Renal cortical epithelial cell (primary cell): ENCODE results near the gene SPACA7. TPM values are rescaled to one million over a fixed set of nuclear protein-coding genes. Genes with fewer than 3 reads are reported as not detected.
A peak's percentile ranks its signal among the peaks of the same experiment; 100 is the strongest.

Experiments used
- DNase-seq: peaks from one replicate; pipeline ENCODE4 v3.0.0-alpha.2; 2011; ENCODE audit warnings: low read depth
- total RNA-seq: library from RNA; depleted of rRNA; stranded (reverse); fragments of >200 nt; gene quantifications from 2 replicates; pipeline ENCODE4 v1.2.3, GENCODE V29; 2014

SPACA7 gene
- total RNA-seq, 1 donor from 2014 or later = not detected

DNA sequence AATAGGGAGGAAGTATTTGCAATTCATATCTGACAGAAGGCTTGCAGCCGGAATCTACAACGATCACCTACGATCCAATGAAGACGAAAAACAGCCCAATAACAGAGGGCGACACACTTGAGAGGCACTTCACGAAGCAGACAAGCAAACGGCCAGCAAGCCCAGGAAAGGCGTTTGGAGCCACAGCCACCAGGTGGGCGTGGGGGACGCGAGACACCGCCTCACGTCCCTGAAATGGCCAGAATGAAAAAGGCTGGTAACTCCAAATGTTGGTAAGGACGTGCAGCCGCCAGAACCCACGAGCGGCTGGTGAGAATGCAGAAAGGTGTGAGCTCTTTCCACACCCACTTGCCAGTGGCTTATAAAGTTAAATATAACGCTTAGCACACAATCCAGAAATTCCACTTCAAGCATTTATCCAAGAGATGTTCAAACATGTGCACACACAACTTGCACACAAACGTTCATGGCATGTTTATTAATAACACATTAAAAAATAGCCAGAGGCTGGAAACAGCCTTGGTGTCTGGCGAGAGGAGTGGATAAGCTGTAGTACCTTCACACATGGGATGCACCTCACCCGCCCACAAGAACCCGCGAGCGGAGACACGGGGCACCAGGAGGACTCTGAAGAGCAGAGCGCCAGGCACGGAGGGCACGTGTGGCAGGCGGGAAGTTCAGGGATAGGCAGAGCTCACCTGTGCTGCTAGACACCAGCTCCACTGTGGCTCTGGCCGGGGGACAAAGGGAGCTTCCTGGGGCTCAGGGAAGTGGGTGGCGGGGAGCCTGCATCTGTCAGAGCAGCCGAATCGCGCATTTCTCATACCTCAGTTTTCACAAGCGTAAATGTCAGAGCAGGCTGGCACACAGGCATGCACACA, 89.3 kb downstream of the SPACA7 start:
- no peak for DNase-seq

DNA sequence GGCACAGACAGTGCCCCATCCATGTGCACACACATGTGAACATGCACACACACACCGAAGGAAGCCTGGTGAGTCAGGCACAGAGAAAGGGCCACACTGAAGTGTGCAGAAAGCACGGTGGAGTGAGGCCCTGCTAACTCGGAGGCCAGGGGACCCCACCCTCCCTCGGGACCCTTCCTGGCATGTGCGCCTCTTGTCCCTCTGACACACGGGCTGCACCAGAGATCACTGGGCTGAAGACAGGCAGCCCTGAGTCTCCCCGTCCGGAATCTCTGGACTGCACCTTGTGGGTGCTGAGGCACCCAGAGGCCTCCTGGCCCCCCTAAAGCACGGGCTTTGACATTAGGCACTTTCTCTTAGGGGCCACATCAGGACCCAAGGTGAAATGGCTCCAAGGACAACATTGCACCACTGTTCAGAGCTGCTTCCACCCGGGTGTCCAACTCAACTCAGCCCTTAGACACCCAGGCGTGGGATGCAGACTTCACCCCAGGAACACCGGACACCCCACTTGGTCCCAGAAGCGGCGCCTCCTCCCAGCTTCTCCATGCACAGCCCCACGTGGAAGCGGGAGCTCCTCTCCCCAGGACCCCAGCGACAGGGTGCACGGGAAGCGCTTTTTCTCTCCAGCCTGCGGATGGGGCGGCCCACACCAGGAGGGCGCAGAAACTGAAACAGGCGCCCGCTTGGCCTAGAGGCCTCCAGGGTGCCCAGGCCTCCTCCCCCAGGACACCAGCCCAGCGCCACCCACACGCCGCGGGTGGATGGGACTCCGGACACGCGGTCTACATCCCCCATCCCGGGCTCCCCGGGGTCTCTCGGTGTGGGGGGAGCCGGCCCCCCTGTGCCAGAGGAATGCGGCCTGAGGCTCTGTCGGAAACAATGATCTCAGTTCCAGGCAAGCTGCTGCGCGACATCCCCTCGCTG, 90.2 kb downstream of the SPACA7 start:
- DNase-seq = no peak

DNA sequence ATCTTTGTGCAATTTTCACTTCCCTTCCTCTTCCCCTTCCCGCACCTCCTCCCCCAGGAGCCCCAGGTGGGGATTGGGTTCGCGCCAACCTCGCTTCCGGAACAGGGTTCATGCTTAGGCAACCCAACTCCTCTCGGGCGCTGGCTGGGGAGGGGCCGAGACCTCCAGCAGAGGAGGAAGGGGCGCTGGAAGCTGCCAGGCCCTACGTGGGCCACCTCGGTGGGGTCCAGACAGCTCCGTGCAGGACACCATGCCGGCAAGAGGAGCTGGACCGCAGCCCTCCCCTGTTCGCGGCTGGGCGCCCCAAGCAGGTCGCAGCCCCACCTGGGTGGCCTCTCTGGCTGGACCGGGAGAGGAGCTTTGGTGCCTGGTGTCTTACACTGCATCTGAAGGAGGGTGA, 91.1 kb downstream of the SPACA7 start:
- DNase-seq = no peak

DNA sequence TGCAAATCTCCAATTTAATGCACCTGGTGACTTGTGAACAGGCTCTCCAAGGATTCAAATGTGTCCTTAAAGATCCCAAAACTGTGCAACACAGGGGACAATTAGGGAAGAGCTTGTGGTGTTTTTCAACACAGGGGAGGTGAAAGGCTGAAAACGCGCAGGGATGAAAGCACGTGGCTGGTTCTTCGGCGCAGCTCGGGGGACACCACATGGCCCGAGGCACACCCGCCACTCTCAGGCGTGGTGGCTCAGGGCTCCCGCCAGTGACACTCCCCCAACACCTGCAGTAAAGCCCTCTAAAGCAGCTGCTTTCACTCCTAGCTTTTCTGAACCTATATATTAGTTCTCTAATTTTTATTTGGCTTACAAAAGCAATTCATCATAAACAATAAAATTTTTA, 91.9 kb downstream of the SPACA7 start:
- no peak for DNase-seq

DNA sequence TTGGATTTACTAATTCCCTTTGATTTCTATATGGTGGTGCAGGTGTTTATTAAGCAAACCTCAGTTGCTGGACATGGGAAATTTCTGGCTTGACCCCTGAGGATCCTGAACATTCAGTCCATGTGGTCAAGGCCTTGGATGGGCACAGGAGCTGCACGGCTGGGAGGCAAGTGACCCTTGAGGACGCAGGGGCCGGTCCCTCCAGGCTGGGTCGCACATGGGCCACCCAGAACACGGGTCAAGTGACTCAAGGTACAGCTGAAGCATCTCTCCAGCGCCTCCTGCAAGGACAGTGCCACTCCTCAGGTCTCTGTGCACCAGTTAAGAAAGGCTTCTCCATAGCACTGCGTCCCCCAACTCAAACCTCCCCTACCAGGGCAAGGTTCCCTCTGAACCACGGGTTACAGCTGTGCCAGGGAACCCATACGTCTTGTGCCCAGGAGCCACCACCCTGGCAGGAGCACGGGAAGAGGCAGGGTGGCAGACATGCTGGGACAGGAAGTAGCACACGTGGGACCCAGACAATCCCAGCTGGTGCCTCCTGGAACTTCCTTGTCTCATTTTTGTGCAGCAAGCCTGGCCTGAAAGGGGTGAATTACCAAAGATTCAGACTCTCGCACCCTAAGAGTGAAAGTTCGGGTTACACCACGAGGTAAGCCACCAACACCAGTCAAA, 93.1 kb downstream of the SPACA7 start:
- no peak for DNase-seq

DNA sequence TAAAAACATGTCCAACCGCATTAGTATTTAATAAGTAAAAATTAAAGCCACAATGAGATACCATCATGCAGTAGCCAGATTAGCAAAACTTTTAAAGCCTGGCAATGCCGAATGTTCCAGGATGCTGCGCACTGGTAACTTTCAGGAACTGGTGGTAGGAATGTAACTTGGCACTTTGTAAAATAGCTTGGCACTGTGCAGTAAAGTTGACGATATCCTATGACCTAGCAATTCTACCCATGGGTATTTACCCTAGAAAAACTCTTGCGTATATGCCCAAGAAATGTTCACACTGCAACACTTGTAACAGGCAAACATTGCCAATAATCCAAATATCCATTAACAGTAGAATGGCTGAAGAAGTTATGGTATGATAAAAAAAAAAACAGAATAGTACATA, 97.7 kb downstream of the SPACA7 start:
- DNase-seq = no peak

DNA sequence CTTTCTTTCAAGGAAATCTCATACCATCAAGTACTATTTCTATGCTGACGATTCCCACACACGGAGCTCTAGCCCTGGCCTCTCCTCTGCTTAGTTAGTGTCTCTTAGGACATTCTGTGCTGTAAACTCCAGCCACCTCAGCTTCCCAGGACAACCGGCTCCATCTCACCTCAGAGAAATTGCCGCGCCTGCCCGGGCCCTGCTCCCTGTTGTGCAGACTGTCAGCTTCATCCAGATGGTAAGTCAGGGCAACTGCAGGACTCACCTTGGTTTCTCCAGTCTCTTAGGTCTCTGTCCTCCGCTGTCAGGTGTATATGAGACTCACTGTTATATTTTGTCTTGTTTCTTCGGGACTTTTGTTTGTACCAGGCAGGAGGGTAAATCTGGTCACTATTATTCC, 98.7 kb downstream of the SPACA7 start:
- no peak for DNase-seq

DNA sequence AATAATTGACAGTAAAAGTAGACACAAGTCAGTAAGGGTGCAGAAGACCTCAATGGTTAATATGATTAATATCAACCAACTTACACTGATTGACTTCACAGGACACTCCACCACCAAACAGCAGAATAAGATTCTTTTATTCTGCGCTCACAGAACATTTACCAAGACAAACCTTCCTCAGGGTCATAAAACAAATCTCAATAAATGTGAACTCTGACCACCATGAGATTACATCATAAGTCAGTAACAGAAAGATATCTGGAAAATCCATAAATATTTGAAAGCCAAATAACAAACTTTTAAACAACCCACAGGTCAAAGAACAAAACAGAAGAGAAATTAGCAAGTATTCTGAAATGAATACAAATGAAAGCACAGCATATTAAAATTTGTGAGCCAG, 99.7 kb downstream of the SPACA7 start:
- no peak for DNase-seq

DNA sequence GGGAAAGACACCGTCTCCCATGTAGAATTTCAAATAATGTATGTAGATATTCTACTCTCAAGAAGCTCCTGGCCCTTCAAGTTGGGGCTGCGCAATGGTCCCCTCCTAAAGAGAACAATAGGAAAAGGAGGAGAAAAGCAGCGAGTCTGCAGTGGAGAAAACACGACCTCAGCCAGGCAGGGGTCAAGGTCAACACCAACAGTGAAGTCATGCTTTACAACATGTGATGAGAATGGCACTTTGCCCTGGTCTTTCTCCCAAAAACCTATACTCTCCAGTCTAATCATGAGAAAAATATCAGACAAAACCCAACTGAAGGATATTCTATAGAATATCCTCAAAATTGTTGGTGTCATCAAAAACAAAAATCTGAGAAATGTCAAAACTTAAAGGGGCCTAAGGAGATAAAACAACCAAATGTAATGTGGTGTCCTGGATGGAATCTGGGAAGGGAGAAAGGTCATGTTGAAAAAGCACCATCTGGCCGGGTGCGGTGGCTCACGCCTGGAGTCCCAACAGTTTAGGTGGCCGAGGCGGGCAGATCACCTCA, 101.0 kb downstream of the SPACA7 start:
- DNase-seq = no peak

DNA sequence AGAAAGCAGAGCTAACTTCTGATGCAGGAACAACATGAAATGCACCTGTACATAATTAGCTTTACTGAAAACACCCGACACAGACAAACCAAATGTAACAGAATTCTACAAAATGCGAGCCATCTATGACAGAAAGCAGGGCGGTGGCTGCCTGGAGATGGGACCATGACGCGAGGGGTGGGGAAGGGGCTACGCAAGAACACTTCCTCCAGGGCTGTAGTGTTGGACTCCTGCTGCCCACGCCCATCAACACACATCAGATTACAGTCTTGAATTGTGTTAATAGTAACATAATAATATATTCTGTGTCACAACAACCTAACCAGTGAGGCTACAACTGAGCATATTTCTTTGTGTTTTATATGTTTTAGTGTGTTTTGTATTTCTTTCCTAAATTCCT, 103.2 kb downstream of the SPACA7 start:
- DNase-seq = no peak

DNA sequence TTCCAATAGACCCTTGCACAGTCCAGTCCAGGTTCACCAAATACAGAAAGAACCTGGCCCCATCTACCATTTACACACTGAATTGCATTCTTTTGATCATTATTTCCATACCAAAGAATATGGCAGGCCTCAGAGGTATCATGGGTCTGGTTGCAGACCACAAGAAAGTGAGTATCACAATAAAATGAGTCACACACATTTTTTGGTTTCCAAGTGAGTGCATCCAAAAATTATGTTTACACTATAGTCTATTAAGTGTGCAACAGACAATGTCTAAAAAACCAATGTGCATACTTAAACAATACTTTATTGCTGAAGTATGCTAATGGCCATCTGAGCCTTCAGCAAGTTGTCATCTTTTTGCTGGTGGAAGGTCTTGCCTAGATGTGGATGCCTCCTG, 105.3 kb downstream of the SPACA7 start:
- DNase-seq = peak; percentile 6

DNA sequence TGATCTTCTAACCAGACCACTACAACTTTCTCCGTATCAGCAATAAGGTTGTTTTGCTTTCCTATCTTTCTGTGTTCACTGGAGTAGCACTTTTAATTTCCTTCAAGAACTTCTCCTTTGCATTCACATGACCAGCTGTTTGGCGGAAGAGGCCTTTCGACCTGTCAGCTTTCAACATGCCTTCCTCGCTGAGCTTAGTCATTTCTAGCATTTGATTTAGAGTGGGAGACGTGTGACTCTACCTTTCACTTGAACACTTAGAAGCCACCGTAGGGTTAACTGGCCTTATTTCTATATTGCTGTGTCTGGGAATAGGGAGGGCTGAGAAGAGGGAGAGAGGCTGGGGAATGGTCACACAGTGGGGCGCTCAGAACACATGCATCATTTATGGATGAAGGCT, 107.1 kb downstream of the SPACA7 start:
- DNase-seq = no peak

Other genes with a start within 250 kb of the SPACA7 start
- gene TUBGCP3, start 211.8 kb downstream of the SPACA7 start, total RNA-seq = 14.2 and 18.7 TPM in 2 replicates